ENCODE results near the gene FURIN. TPM values are rescaled to one million over a fixed set of nuclear protein-coding genes. Genes with fewer than 3 reads are reported as not detected.
"Not testable (repeated sequence)": the region's sequence is repeated elsewhere in the genome, so short reads cannot be mapped to it uniquely, and the experiment has no call there.

Gene FURIN
- total RNA-seq, 1 donor from 2014 or later, result 933 TPM

- intact Hi-C loops (cut with micrococcal nuclease), result no loop called here
Observed at GRCh38 chr15:90911906-90912769, 43.8 kb downstream of the FURIN start.

GRCh38 chr15:90912770-90913075, 44.3 kb downstream of the FURIN start:
- intact Hi-C loops (cut with micrococcal nuclease), result no loop called here

- intact Hi-C loops (cut with micrococcal nuclease), result no loop called here
Observed at GRCh38 chr15:90913398-90913944, 45.1 kb downstream of the FURIN start.

GRCh38 chr15:90914305-90915080, 46.1 kb downstream of the FURIN start:
- intact Hi-C loops (cut with micrococcal nuclease), result no loop called here

- intact Hi-C loops (cut with micrococcal nuclease), result no loop called here
Observed at GRCh38 chr15:90915216-90915807, 46.9 kb downstream of the FURIN start.

GRCh38 chr15:90915808-90916440, 47.5 kb downstream of the FURIN start:
- intact Hi-C loops (cut with micrococcal nuclease), result no loop called here

GRCh38 chr15:90916461-90916860, 48.1 kb downstream of the FURIN start:
- intact Hi-C loops (cut with micrococcal nuclease), result no loop called here

GRCh38 chr15:90917569-90917968, 49.2 kb downstream of the FURIN start:
- intact Hi-C loops (cut with micrococcal nuclease), result no loop called here

GRCh38 chr15:90918034-90918788, 49.8 kb downstream of the FURIN start:
- intact Hi-C loops (cut with micrococcal nuclease), result no loop called here

GRCh38 chr15:90918835-90919234, 50.4 kb downstream of the FURIN start:
- intact Hi-C loops (cut with micrococcal nuclease), result no loop called here

- intact Hi-C loops (cut with micrococcal nuclease), result no loop called here
Observed at GRCh38 chr15:90921887-90922286, 53.5 kb downstream of the FURIN start.

- intact Hi-C loops (cut with micrococcal nuclease), result not testable (repeated sequence)
Observed at GRCh38 chr15:90922712-90923322, 54.4 kb downstream of the FURIN start.

- intact Hi-C loops (cut with micrococcal nuclease), result loop anchor here (1.0 kb wide), 1 partner anchor 22 kb away; no protein-coding TSS in a partner anchor
Observed at GRCh38 chr15:90924375-90924774, 56.0 kb downstream of the FURIN start.

GRCh38 chr15:90926766-90927165, 58.4 kb downstream of the FURIN start:
- intact Hi-C loops (cut with micrococcal nuclease), result not testable (repeated sequence)

GRCh38 chr15:90928106-90928505, 59.7 kb downstream of the FURIN start:
- intact Hi-C loops (cut with micrococcal nuclease), result not testable (repeated sequence)

- intact Hi-C loops (cut with micrococcal nuclease), result loop anchor here (1.0 to 10.0 kb wide), 11 partner anchors 57 to 1975 kb away; partner anchors contain the start of genes AP3S2, CHD2 and NGRN
Observed at GRCh38 chr15:90929246-90930019, 61.0 kb downstream of the FURIN start.

GRCh38 chr15:90930861-90931574, 62.6 kb downstream of the FURIN start:
- intact Hi-C loops (cut with micrococcal nuclease), result loop anchor here (1.0 to 10.0 kb wide), 11 partner anchors 59 to 1974 kb away; partner anchors contain the start of genes AP3S2, CHD2 and NGRN

GRCh38 chr15:90931575-90931827, 63.1 kb downstream of the FURIN start:
- intact Hi-C loops (cut with micrococcal nuclease), result loop anchor here (1.0 to 10.0 kb wide), 9 partner anchors 59 to 1973 kb away; partner anchors contain the start of genes AP3S2 and CHD2

Data from T-helper 1 cell treated with Interleukin-12 subunit alpha and Interleukin-12 subunit beta and Interleukin-4 antibody, amounts not matched to agents 30 ng/mL and 1 ng/mL, for 36 hours (primary cell).